HCT116 (cell line): Measurements from ENCODE around the gene PER2. TPM values are rescaled to one million over a fixed set of nuclear protein-coding genes. Genes with fewer than 3 reads are reported as not detected.

ENCODE experiments used
- ATAC-seq: fragments of 200-7000 bp; cut with Tn5 transposase; 2 replicates; pipeline ENCODE4 v1.9.1; 2020; ENCODE audit warnings: mild to moderate bottlenecking, moderate library complexity
- BruUV-seq: library from RNA; stranded (reverse); fragments of 400-500 nt; replicated peaks from 2 replicates; lab custom pipeline; 2021; lab: Mats Ljungman, UMichigan
- CTCF ChIA-PET: fragments of 300-600 bp; sonication (Branson Sonifier 250); formaldehyde crosslinking; loops from one replicate; lab custom pipeline; 2021; ENCODE audit warnings: antibody characterized with exemption; lab: Charles Lee
- POLR2A ChIA-PET: fragments of 300-600, 350-600 bp; sonication (Branson Sonifier 250); formaldehyde crosslinking; loops from one replicate; lab custom pipeline; 2021; ENCODE audit warnings: antibody characterized with exemption; lab: Charles Lee
- RAD21 ChIA-PET, 2 experiments: fragments of 300-600 bp; sonication (Branson Sonifier 250); formaldehyde crosslinking; loops; one replicate each; lab custom pipeline; 2023; ENCODE audit warnings: low total read pairs in 2 of 2; ENCODE audit not compliant: uncharacterized antibody in 2 of 2, unreplicated experiment in 2 of 2, low non-redundant PET in 1 of 2; lab: Charles Lee
- DNase-seq: peaks from one replicate; pipeline ENCODE4 v3.0.0-alpha.2; 2010; ENCODE audit warnings: low read depth, low spot score
- H2AFZ ChIP-seq: fragments of 200-600 bp; shearing (Covaris generic), sonication (generic); 2 replicates; pipeline ENCODE4 v1.6.1; 2017; ENCODE audit warnings: low read depth, mixed run types, mixed read lengths, antibody characterized with exemption, low read length; ENCODE audit not compliant: poor library complexity, severe bottlenecking
- H3K27ac ChIP-seq: 2 replicates; pipeline ENCODE4 v1.5.1; 2012; ENCODE audit warnings: low read depth, low read length
- H3K27me3 ChIP-seq: fragments of 200-600 bp; sonication (generic); 2 replicates; pipeline ENCODE4 v1.6.1; 2016; ENCODE audit warnings: mixed run types, low read length, mixed read lengths; ENCODE audit not compliant: insufficient read depth
- H3K36me3 ChIP-seq, 2 experiments: fragments of 200-500 bp in 1 of 2; fragments of 200-600 bp in 1 of 2; sonication (Bioruptor generic) in 1 of 2; sonication (generic) in 1 of 2; 2 replicates each; pipeline versions ENCODE4 v1.5.1 to v1.6.1; 2014 to 2016; ENCODE audit warnings: low read length in 2 of 2, inconsistent platforms in 1 of 2, mixed read lengths in 1 of 2, mixed run types in 1 of 2; ENCODE audit not compliant: insufficient read depth in 2 of 2, control insufficient read depth in 1 of 2
- H3K4me1 ChIP-seq, 2 experiments: fragments of 200-600 bp in 1 of 2; sonication (generic) in 1 of 2; 2 replicates each; pipeline versions ENCODE4 v1.5.1 to v1.6.1; 2012 to 2017; ENCODE audit warnings: low read length in 2 of 2, inconsistent platforms in 1 of 2, mild to moderate bottlenecking in 1 of 2, mixed read lengths in 1 of 2, mixed run types in 1 of 2, moderate library complexity in 1 of 2; ENCODE audit not compliant: insufficient read depth in 2 of 2, control insufficient read depth in 1 of 2
- H3K4me2 ChIP-seq: fragments of 200-600 bp; sonication (generic); 2 replicates; pipeline ENCODE4 v1.6.1; 2017; ENCODE audit warnings: mixed run types, low read length, mixed read lengths
- H3K4me3 ChIP-seq, 2 experiments: fragments of 200-600 bp in 1 of 2; sonication (generic) in 1 of 2; replicated peaks in 1 of 2; 2 replicates each; pipeline ENCODE4 v1.5.1; 2011 to 2016; ENCODE audit warnings: low read length in 2 of 2, control low read depth in 1 of 2, low read depth in 1 of 2, mild to moderate bottlenecking in 1 of 2, mixed read lengths in 1 of 2, mixed run types in 1 of 2
- H3K79me2 ChIP-seq: fragments of 200-600 bp; sonication (generic); 2 replicates; pipeline ENCODE4 v1.6.1; 2017; ENCODE audit warnings: mild to moderate bottlenecking, mixed run types, low read length, moderate library complexity, mixed read lengths; ENCODE audit not compliant: insufficient read depth
- H3K9ac ChIP-seq: fragments of 200-600 bp; sonication (generic); 2 replicates; pipeline ENCODE4 v1.6.1; 2016; ENCODE audit warnings: low read length, mixed read lengths
- H3K9me2 ChIP-seq: fragments of 200-600 bp; sonication (generic), shearing (Covaris generic); 2 replicates; pipeline ENCODE4 v1.6.1; 2017; ENCODE audit warnings: mixed run types, mild to moderate bottlenecking, moderate library complexity; ENCODE audit not compliant: insufficient read depth
- H3K9me3 ChIP-seq, 2 experiments: fragments of 200-500 bp in 1 of 2; fragments of 200-600 bp in 1 of 2; sonication (Bioruptor generic) in 1 of 2; sonication (generic) in 1 of 2; 2 replicates each; pipeline ENCODE4 v1.6.1; 2014 to 2017; ENCODE audit warnings: low read length in 2 of 2, mixed read lengths in 2 of 2, inconsistent platforms in 1 of 2, low read depth in 1 of 2, mild to moderate bottlenecking in 1 of 2, mixed run types in 1 of 2, moderate library complexity in 1 of 2; ENCODE audit not compliant: control insufficient read depth in 1 of 2, insufficient read depth in 1 of 2
- H4K20me1 ChIP-seq: fragments of 200-600 bp; sonication (generic), shearing (Covaris generic); 2 replicates; pipeline ENCODE4 v1.6.1; 2017; ENCODE audit warnings: mixed run types, mild to moderate bottlenecking, moderate library complexity; ENCODE audit not compliant: insufficient read depth
- CBX3 ChIP-seq: IDR thresholded peaks from 2 replicates; pipeline ENCODE4 v1.6.1; 2012; ENCODE audit warnings: low read depth
- CEBPB ChIP-seq: IDR thresholded peaks from 2 replicates; pipeline ENCODE4 v1.6.1; 2012; ENCODE audit warnings: low read depth
- EGR1 ChIP-seq: IDR thresholded peaks from 2 replicates; pipeline ENCODE4 v1.6.1; 2012; ENCODE audit warnings: low read depth
- ELF1 ChIP-seq: IDR thresholded peaks from 2 replicates; pipeline ENCODE4 v1.6.1; 2012; ENCODE audit warnings: low read depth, borderline replicate concordance
- EZH2 ChIP-seq: fragments of 200-600 bp; sonication (generic); IDR thresholded peaks from 2 replicates; pipeline ENCODE4 v1.6.1; 2017; ENCODE audit warnings: antibody characterized with exemption, mixed run types
- EZH2phosphoT487 ChIP-seq: fragments of 200-600 bp; IDR thresholded peaks from 2 replicates; pipeline ENCODE4 v1.6.1; 2018; ENCODE audit warnings: antibody characterized with exemption, borderline replicate concordance
- FOSL1 ChIP-seq: IDR thresholded peaks from 2 replicates; pipeline ENCODE4 v1.6.1; 2012; ENCODE audit warnings: low read depth
- JUND ChIP-seq: IDR thresholded peaks from 2 replicates; pipeline ENCODE4 v1.6.1; 2012
- SP1 ChIP-seq: IDR thresholded peaks from 2 replicates; pipeline ENCODE4 v1.6.1; 2012; ENCODE audit warnings: low read depth
- SRF ChIP-seq: IDR thresholded peaks from 2 replicates; pipeline ENCODE4 v1.6.1; 2012; ENCODE audit warnings: low read depth
- TCF7L2 ChIP-seq: IDR thresholded peaks from 2 replicates; pipeline ENCODE4 v1.7.0; 2011; ENCODE audit warnings: borderline replicate concordance, inconsistent platforms; ENCODE audit not compliant: insufficient read depth, insufficient read length; ENCODE audit errors: extremely low read depth
- YY1 ChIP-seq: IDR thresholded peaks from 2 replicates; pipeline ENCODE4 v1.6.1; 2011; ENCODE audit warnings: low read length, low read depth, moderate library complexity, mild to moderate bottlenecking; ENCODE audit not compliant: insufficient replicate concordance; ENCODE audit errors: extremely low read depth
- ZFX ChIP-seq: fragments of 450-650 bp; IDR thresholded peaks from 2 replicates; pipeline ENCODE4 v1.6.1; 2017
- intact Hi-C: fragments of 100-400 bp; cut with micrococcal nuclease; formaldehyde crosslinking; loops from 2 replicates; pipeline ENCODE4 v1.10.0; 2022
- total RNA-seq: library from RNA; stranded (reverse); gene quantifications from one replicate; pipeline ENCODE4 v1.2.1, GENCODE V29; 2021; ENCODE audit not compliant: unreplicated experiment
- TF ChIP-seq, protein P1 (sequence below): IDR thresholded peaks from 2 replicates; pipeline ENCODE4 v1.6.1; 2011; ENCODE audit warnings: mild to moderate bottlenecking, low read length, moderate library complexity; ENCODE audit not compliant: insufficient replicate concordance; ENCODE audit errors: extremely low read depth
- TF ChIP-seq, protein P2 (sequence below): IDR thresholded peaks from 2 replicates; pipeline ENCODE4 v1.6.1; 2012
- TF ChIP-seq, protein P3 (sequence below): IDR thresholded peaks from 2 replicates; pipeline ENCODE4 v1.6.1; 2012
- TF ChIP-seq, protein P4 (sequence below): IDR thresholded peaks from 2 replicates; pipeline ENCODE4 v1.6.1; 2012; ENCODE audit warnings: low read depth
- TF ChIP-seq, protein P5 (sequence below), 3 experiments: fragments of 200-600 bp in 1 of 3; sonication (generic) in 1 of 3; IDR thresholded peaks in 2 of 3; conservative IDR thresholded peaks in 1 of 3; 2 replicates each; pipeline ENCODE4 v1.5.1; 2012 to 2017; ENCODE audit warnings: low read depth in 2 of 3, low read length in 2 of 3, antibody characterized with exemption in 1 of 3, borderline replicate concordance in 1 of 3, control low read depth in 1 of 3, mild to moderate bottlenecking in 1 of 3, mixed read lengths in 1 of 3, mixed run types in 1 of 3, moderate library complexity in 1 of 3; ENCODE audit not compliant: insufficient read depth in 1 of 3

The PER2 gene
- total RNA-seq, 1 experiment from 2014 or later: 18.7 TPM

- ChIA-PET RAD21 (no interaction called here), CTCF (no interaction called here)
- H3K27me3 ChIP-seq: no peaks in the 10 kb centered on the region
Measured at GRCh38 chr2:238226698-238227586, 61.5 kb downstream of the PER2 start.

More at GRCh38 chr2:238226698-238227586, 61.5 kb downstream of the PER2 start:
- no peaks in the 10 kb centered on the region for H3K79me2 ChIP-seq
- intact Hi-C loops: no loop called here
- H3K4me3 ChIP-seq: no peak overlapping the region
- H3K27ac ChIP-seq: no peak overlapping the region
- no peaks in the 10 kb centered on the region for H3K9me2 ChIP-seq
- POLR2A ChIA-PET: no interaction called here
- H3K36me3 ChIP-seq: no peaks in the 10 kb centered on the region
- H3K9me3 ChIP-seq: no peaks in the 10 kb centered on the region
- no peak overlapping the region for H2AFZ ChIP-seq
- DNase-seq (no peak), ATAC-seq (peak; percentile 48; the same call in 1 of the 2 replicates)
- H3K4me2 ChIP-seq: no peak overlapping the region
- no peaks in the 10 kb centered on the region for H4K20me1 ChIP-seq
- TF ChIP-seq ZFX: no peak
- TF ChIP-seq SRF: no peak
- no peak for TF ChIP-seq EZH2phosphoT487
- no peak for TF ChIP-seq CEBPB
- TF ChIP-seq, protein P1, sequence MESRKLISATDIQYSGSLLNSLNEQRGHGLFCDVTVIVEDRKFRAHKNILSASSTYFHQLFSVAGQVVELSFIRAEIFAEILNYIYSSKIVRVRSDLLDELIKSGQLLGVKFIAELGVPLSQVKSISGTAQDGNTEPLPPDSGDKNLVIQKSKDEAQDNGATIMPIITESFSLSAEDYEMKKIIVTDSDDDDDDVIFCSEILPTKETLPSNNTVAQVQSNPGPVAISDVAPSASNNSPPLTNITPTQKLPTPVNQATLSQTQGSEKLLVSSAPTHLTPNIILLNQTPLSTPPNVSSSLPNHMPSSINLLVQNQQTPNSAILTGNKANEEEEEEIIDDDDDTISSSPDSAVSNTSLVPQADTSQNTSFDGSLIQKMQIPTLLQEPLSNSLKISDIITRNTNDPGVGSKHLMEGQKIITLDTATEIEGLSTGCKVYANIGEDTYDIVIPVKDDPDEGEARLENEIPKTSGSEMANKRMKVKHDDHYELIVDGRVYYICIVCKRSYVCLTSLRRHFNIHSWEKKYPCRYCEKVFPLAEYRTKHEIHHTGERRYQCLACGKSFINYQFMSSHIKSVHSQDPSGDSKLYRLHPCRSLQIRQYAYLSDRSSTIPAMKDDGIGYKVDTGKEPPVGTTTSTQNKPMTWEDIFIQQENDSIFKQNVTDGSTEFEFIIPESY: no peak
- TF ChIP-seq SP1: no peak
- no peak for TF ChIP-seq JUND
- TF ChIP-seq YY1: no peak
- TF ChIP-seq, protein P2, sequence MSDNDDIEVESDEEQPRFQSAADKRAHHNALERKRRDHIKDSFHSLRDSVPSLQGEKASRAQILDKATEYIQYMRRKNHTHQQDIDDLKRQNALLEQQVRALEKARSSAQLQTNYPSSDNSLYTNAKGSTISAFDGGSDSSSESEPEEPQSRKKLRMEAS: no peak
- TF ChIP-seq, protein P3, sequence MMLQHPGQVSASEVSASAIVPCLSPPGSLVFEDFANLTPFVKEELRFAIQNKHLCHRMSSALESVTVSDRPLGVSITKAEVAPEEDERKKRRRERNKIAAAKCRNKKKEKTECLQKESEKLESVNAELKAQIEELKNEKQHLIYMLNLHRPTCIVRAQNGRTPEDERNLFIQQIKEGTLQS: no peak
- no peak for TF ChIP-seq ELF1
- no peak for TF ChIP-seq CBX3
- TF ChIP-seq EZH2: no peak
- no peak for TF ChIP-seq FOSL1
- TF ChIP-seq TCF7L2: no peak
- TF ChIP-seq, protein P4, sequence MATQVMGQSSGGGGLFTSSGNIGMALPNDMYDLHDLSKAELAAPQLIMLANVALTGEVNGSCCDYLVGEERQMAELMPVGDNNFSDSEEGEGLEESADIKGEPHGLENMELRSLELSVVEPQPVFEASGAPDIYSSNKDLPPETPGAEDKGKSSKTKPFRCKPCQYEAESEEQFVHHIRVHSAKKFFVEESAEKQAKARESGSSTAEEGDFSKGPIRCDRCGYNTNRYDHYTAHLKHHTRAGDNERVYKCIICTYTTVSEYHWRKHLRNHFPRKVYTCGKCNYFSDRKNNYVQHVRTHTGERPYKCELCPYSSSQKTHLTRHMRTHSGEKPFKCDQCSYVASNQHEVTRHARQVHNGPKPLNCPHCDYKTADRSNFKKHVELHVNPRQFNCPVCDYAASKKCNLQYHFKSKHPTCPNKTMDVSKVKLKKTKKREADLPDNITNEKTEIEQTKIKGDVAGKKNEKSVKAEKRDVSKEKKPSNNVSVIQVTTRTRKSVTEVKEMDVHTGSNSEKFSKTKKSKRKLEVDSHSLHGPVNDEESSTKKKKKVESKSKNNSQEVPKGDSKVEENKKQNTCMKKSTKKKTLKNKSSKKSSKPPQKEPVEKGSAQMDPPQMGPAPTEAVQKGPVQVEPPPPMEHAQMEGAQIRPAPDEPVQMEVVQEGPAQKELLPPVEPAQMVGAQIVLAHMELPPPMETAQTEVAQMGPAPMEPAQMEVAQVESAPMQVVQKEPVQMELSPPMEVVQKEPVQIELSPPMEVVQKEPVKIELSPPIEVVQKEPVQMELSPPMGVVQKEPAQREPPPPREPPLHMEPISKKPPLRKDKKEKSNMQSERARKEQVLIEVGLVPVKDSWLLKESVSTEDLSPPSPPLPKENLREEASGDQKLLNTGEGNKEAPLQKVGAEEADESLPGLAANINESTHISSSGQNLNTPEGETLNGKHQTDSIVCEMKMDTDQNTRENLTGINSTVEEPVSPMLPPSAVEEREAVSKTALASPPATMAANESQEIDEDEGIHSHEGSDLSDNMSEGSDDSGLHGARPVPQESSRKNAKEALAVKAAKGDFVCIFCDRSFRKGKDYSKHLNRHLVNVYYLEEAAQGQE: no peak
- TF ChIP-seq EGR1: no peak
- TF ChIP-seq, protein P5, sequence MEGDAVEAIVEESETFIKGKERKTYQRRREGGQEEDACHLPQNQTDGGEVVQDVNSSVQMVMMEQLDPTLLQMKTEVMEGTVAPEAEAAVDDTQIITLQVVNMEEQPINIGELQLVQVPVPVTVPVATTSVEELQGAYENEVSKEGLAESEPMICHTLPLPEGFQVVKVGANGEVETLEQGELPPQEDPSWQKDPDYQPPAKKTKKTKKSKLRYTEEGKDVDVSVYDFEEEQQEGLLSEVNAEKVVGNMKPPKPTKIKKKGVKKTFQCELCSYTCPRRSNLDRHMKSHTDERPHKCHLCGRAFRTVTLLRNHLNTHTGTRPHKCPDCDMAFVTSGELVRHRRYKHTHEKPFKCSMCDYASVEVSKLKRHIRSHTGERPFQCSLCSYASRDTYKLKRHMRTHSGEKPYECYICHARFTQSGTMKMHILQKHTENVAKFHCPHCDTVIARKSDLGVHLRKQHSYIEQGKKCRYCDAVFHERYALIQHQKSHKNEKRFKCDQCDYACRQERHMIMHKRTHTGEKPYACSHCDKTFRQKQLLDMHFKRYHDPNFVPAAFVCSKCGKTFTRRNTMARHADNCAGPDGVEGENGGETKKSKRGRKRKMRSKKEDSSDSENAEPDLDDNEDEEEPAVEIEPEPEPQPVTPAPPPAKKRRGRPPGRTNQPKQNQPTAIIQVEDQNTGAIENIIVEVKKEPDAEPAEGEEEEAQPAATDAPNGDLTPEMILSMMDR (IDR thresholded peaks at IDR 0.05 in 2 of 3, conservative IDR thresholded peaks at IDR 0.05 in 1 of 3; ENCODE audit: borderline replicate concordance in 1 of 3, insufficient read depth in 1 of 3, low read depth in 2 of 3, low read length in 2 of 3): no peak
- TF ChIP-seq, all 23 proteins: peak for 0
- Histone ChIP-seq H3K4me1 (no peaks in the 10 kb centered on the region), H3K9ac (no peak overlapping the region)
- BruUV-seq: no TSS peak
